ENCODE measurements around the gene DFFA. TPM values are rescaled to one million over a fixed set of nuclear protein-coding genes. Genes with fewer than 3 reads are reported as not detected.

DFFA gene
- polyA plus RNA-seq, 1 of the 3 experiments (the other 2 are of a cell fraction), result 42.3 TPM

DNA sequence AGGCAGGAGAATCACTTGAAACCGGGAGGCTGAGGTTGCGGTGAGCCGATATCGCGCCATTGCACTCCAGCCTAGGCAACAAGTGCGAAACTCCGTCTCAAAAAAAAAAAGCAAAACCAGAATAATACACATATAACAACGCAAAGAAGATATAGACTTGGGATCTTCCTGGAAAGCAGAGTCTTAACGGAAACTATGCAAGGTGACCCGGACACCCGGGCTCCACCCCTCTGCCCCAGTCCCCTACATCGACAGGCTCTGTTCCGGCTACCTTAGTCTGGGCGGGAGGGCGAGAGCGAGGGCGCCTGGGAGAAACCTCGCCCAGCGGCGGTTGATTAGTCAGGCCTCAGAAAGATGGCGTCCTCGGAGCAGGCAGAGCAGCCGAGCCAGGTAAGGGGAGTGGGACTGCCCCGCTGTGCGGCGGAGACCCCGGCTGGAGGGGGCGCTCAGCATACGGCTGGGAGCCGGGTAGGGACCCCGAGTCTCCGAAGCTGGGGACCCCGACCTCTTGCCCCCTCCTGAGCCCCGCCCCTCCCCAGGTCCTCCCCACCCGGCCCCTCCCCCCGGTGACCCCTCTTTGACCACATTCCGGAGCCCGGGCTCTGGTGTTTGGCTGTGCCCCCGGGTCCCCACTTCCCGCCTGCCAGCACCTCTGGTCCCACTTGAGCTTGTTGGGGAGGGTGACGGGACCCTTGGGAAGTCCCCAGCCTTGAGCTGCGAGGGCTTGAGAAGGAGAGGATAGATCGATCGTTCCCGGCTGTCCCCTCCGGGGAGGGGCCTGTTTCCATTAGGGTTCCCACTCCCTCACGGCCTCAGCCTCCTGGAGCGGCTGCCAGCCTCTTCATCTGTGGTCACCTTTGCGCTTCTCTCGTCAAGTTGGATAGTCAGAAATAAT, 2.5 kb upstream of the DFFA start, which contains the start of gene PEX14:
TSS of gene PEX14 (plus strand) at position 338 of the 895 bp plus-strand sequence. CDS start at position 355, 17 bp downstream.
- H3K4me2 ChIP-seq, result peak within 1 kb of the TSS; percentile 86
- CTCF ChIA-PET, result interaction anchor here (1.4 to 1.5 kb wide), 2 partner anchors 20 to 41 kb away, joined by 4 to 12 read pairs; no protein-coding TSS in a partner anchor
- peaks cover 8 to 13% of the 10 kb centered on the region in 2 experiments; a peak in 3 of 4 replicates for H3K4me1 ChIP-seq (ENCODE audit: control insufficient read depth in 1 of 2, insufficient read depth in 2 of 2, low read depth in 1 of 2, low read length in 1 of 2)
- 15% methylated on average over 28 of the region's 50 CpGs for WGBS (ENCODE audit: low lambda C conversion rate)
- no peaks in the 10 kb centered on the region for H3K36me3 ChIP-seq (replicated peaks in 1 of 2; ENCODE audit: control insufficient read depth in 1 of 2, insufficient read depth in 2 of 2, low read length in 1 of 2)
- DNase-seq, result peak; percentile 94
- peak within 1 kb of the TSS; percentile 82 for H3K9ac ChIP-seq
- TF ChIP-seq SIN3A (IDR thresholded peaks at IDR 0.05; ENCODE audit: borderline replicate concordance, low read depth, low read length), result peak; percentile 50; the same call in 1 of the 2 replicates
- TF ChIP-seq RFX5 (IDR thresholded peaks at IDR 0.05; ENCODE audit: low read length), result no peak
- TF ChIP-seq, protein P1, sequence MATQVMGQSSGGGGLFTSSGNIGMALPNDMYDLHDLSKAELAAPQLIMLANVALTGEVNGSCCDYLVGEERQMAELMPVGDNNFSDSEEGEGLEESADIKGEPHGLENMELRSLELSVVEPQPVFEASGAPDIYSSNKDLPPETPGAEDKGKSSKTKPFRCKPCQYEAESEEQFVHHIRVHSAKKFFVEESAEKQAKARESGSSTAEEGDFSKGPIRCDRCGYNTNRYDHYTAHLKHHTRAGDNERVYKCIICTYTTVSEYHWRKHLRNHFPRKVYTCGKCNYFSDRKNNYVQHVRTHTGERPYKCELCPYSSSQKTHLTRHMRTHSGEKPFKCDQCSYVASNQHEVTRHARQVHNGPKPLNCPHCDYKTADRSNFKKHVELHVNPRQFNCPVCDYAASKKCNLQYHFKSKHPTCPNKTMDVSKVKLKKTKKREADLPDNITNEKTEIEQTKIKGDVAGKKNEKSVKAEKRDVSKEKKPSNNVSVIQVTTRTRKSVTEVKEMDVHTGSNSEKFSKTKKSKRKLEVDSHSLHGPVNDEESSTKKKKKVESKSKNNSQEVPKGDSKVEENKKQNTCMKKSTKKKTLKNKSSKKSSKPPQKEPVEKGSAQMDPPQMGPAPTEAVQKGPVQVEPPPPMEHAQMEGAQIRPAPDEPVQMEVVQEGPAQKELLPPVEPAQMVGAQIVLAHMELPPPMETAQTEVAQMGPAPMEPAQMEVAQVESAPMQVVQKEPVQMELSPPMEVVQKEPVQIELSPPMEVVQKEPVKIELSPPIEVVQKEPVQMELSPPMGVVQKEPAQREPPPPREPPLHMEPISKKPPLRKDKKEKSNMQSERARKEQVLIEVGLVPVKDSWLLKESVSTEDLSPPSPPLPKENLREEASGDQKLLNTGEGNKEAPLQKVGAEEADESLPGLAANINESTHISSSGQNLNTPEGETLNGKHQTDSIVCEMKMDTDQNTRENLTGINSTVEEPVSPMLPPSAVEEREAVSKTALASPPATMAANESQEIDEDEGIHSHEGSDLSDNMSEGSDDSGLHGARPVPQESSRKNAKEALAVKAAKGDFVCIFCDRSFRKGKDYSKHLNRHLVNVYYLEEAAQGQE (IDR thresholded peaks at IDR 0.05; ENCODE audit: low read depth, low read length), result peak; percentile 24; the same call in 1 of the 2 replicates
- peak; percentile 87 for TF ChIP-seq POLR2AphosphoS5 (IDR thresholded peaks at IDR 0.05; ENCODE audit: low read depth, low read length)
- TF ChIP-seq MXI1 (IDR thresholded peaks at IDR 0.05; ENCODE audit: low read depth, low read length), result peak; percentile 40; the same call in 1 of the 2 replicates
- TF ChIP-seq YY1 (IDR thresholded peaks at IDR 0.05; ENCODE audit: low read depth), result peak; percentile 97
- TF ChIP-seq CHD2 (IDR thresholded peaks at IDR 0.05; ENCODE audit: low read length, partially characterized antibody), result peak; percentile 96
- TF ChIP-seq, protein P2, sequence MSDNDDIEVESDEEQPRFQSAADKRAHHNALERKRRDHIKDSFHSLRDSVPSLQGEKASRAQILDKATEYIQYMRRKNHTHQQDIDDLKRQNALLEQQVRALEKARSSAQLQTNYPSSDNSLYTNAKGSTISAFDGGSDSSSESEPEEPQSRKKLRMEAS (IDR thresholded peaks at IDR 0.05; ENCODE audit: low read depth), result peak; percentile 79
- peak; percentile 49 for TF ChIP-seq GABPA (IDR thresholded peaks at IDR 0.05; ENCODE audit: low read depth)
- TF ChIP-seq TCF12 (IDR thresholded peaks at IDR 0.05), result peak; percentile 38; the same call in 1 of the 2 replicates
- peak; percentile 39 for TF ChIP-seq ELF1 (IDR thresholded peaks at IDR 0.05)
- TF ChIP-seq, protein P3, sequence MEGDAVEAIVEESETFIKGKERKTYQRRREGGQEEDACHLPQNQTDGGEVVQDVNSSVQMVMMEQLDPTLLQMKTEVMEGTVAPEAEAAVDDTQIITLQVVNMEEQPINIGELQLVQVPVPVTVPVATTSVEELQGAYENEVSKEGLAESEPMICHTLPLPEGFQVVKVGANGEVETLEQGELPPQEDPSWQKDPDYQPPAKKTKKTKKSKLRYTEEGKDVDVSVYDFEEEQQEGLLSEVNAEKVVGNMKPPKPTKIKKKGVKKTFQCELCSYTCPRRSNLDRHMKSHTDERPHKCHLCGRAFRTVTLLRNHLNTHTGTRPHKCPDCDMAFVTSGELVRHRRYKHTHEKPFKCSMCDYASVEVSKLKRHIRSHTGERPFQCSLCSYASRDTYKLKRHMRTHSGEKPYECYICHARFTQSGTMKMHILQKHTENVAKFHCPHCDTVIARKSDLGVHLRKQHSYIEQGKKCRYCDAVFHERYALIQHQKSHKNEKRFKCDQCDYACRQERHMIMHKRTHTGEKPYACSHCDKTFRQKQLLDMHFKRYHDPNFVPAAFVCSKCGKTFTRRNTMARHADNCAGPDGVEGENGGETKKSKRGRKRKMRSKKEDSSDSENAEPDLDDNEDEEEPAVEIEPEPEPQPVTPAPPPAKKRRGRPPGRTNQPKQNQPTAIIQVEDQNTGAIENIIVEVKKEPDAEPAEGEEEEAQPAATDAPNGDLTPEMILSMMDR (IDR thresholded peaks at IDR 0.05), result no peak
- TF ChIP-seq, protein P4, sequence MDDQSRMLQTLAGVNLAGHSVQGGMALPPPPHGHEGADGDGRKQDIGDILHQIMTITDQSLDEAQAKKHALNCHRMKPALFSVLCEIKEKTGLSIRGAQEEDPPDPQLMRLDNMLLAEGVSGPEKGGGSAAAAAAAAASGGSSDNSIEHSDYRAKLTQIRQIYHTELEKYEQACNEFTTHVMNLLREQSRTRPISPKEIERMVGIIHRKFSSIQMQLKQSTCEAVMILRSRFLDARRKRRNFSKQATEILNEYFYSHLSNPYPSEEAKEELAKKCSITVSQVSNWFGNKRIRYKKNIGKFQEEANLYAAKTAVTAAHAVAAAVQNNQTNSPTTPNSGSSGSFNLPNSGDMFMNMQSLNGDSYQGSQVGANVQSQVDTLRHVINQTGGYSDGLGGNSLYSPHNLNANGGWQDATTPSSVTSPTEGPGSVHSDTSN (IDR thresholded peaks at IDR 0.05), result no peak
- TF ChIP-seq, protein P5, sequence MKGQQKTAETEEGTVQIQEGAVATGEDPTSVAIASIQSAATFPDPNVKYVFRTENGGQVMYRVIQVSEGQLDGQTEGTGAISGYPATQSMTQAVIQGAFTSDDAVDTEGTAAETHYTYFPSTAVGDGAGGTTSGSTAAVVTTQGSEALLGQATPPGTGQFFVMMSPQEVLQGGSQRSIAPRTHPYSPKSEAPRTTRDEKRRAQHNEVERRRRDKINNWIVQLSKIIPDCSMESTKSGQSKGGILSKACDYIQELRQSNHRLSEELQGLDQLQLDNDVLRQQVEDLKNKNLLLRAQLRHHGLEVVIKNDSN (IDR thresholded peaks at IDR 0.05; ENCODE audit: borderline replicate concordance, low read depth), result peak; percentile 53
- no peak for TF ChIP-seq RXRA (IDR thresholded peaks at IDR 0.05; ENCODE audit: borderline replicate concordance, low read depth)
- TF ChIP-seq TAF1 (IDR thresholded peaks at IDR 0.05; ENCODE audit: borderline replicate concordance, low read depth, low read length), result peak; percentile 96
- TF ChIP-seq, protein P6, sequence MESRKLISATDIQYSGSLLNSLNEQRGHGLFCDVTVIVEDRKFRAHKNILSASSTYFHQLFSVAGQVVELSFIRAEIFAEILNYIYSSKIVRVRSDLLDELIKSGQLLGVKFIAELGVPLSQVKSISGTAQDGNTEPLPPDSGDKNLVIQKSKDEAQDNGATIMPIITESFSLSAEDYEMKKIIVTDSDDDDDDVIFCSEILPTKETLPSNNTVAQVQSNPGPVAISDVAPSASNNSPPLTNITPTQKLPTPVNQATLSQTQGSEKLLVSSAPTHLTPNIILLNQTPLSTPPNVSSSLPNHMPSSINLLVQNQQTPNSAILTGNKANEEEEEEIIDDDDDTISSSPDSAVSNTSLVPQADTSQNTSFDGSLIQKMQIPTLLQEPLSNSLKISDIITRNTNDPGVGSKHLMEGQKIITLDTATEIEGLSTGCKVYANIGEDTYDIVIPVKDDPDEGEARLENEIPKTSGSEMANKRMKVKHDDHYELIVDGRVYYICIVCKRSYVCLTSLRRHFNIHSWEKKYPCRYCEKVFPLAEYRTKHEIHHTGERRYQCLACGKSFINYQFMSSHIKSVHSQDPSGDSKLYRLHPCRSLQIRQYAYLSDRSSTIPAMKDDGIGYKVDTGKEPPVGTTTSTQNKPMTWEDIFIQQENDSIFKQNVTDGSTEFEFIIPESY (IDR thresholded peaks at IDR 0.05; ENCODE audit: borderline replicate concordance, low read depth), result peak; percentile 92
- TF ChIP-seq, protein P7, sequence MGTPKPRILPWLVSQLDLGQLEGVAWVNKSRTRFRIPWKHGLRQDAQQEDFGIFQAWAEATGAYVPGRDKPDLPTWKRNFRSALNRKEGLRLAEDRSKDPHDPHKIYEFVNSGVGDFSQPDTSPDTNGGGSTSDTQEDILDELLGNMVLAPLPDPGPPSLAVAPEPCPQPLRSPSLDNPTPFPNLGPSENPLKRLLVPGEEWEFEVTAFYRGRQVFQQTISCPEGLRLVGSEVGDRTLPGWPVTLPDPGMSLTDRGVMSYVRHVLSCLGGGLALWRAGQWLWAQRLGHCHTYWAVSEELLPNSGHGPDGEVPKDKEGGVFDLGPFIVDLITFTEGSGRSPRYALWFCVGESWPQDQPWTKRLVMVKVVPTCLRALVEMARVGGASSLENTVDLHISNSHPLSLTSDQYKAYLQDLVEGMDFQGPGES (IDR thresholded peaks at IDR 0.05; ENCODE audit: low read depth, low read length), result no peak
- peaks cover 7% of the 10 kb centered on the region for H3F3A ChIP-seq (replicated peaks; ENCODE audit: insufficient read depth)
- H3K4me3 ChIP-seq (ENCODE audit: low read depth in 2 of 2, low read length in 1 of 2), result peak within 1 kb of the TSS; percentile 81 to 83
- H4K20me1 ChIP-seq (ENCODE audit: insufficient read depth), result no peaks in the 10 kb centered on the region; the same call in 1 of the 2 replicates
- no peaks in the 10 kb centered on the region for H3K27me3 ChIP-seq (ENCODE audit: insufficient read depth)
- peak within 1 kb of the TSS; percentile 90 for H2AFZ ChIP-seq (ENCODE audit: low read depth)
- H3K27ac ChIP-seq (ENCODE audit: low read depth in 2 of 2, low read length in 1 of 2), result peak within 1 kb of the TSS; percentile 40 to 76; a peak in 3 of 4 replicates
- H3K79me2 ChIP-seq (ENCODE audit: insufficient read depth), result peaks cover 72% of the 10 kb centered on the region
- no peaks in the 10 kb centered on the region for H3K9me3 ChIP-seq
- H3K9me2 ChIP-seq, result no peaks in the 10 kb centered on the region
- POLR2A ChIA-PET, result interaction anchor here (1.0 kb wide), 1 partner anchor 76 kb away, joined by 4 read pairs; the partner anchor contains the start of gene PGD

Data from SK-N-SH (cell line).